HepG2 (cell line): Measurements from ENCODE around the gene ARHGAP5. TPM values are rescaled to one million over a fixed set of nuclear protein-coding genes. Genes with fewer than 3 reads are reported as not detected.

Source experiments
- BCL6 ChIP-seq: IDR thresholded peaks from 2 replicates; pipeline ENCODE4 v1.6.1; 2016; ENCODE audit warnings: missing genetic modification reagents, missing compliant biosample characterization
- FOXC1 ChIP-seq: sonication (generic); formaldehyde crosslinking; IDR thresholded peaks from 2 replicates; pipeline ENCODE4 v1.8.0; 2022; ENCODE audit warnings: mild to moderate bottlenecking, missing genetic modification reagents, borderline replicate concordance
- HNF4A ChIP-seq: sonication (generic); formaldehyde crosslinking; IDR thresholded peaks from 2 replicates; pipeline ENCODE4 v1.4.0; 2020; ENCODE audit warnings: missing genetic modification reagents
- IRF9 ChIP-seq: sonication (generic); formaldehyde crosslinking; IDR thresholded peaks from 2 replicates; pipeline ENCODE4 v1.8.0; 2022; ENCODE audit warnings: missing genetic modification reagents, mild to moderate bottlenecking, borderline replicate concordance
- ISX ChIP-seq: sonication (generic); formaldehyde crosslinking; conservative IDR thresholded peaks from 2 replicates; pipeline ENCODE4 v1.5.0; 2020; ENCODE audit warnings: missing genetic modification reagents
- NAIF1 ChIP-seq: sonication (generic); formaldehyde crosslinking; IDR thresholded peaks from 2 replicates; pipeline ENCODE4 v1.5.0; 2020; ENCODE audit warnings: mild to moderate bottlenecking, missing genetic modification reagents, borderline replicate concordance
- PHF5A ChIP-seq: IDR thresholded peaks from one replicate; pipeline ENCODE4 v1.6.1; 2018; ENCODE audit warnings: low read depth, missing genetic modification reagents; ENCODE audit not compliant: unreplicated experiment
- RBAK ChIP-seq: sonication (generic); formaldehyde crosslinking; IDR thresholded peaks from 2 replicates; pipeline ENCODE4 v1.5.1; 2020; ENCODE audit warnings: mild to moderate bottlenecking, missing genetic modification reagents
- RNF219 ChIP-seq: sonication (generic); formaldehyde crosslinking; IDR thresholded peaks from 2 replicates; pipeline ENCODE4 v1.5.0; 2020; ENCODE audit warnings: mild to moderate bottlenecking, missing genetic modification reagents
- TBX2 ChIP-seq: sonication (generic); formaldehyde crosslinking; IDR thresholded peaks from 2 replicates; pipeline ENCODE4 v1.5.0; 2020; ENCODE audit warnings: missing genetic modification reagents, mild to moderate bottlenecking, borderline replicate concordance
- UBTF ChIP-seq: sonication (generic); formaldehyde crosslinking; IDR thresholded peaks from 2 replicates; pipeline ENCODE4 v1.4.0; 2020; ENCODE audit warnings: mild to moderate bottlenecking, missing genetic modification reagents
- ZBTB1 ChIP-seq: sonication (generic); formaldehyde crosslinking; IDR thresholded peaks from 2 replicates; pipeline ENCODE4 v1.4.0; 2020; ENCODE audit warnings: missing genetic modification reagents, borderline replicate concordance
- ZBTB7B ChIP-seq: sonication (generic); formaldehyde crosslinking; IDR thresholded peaks from 2 replicates; pipeline ENCODE4 v1.4.0; 2020; ENCODE audit warnings: missing genetic modification reagents
- ZFP41 ChIP-seq: sonication (generic); formaldehyde crosslinking; IDR thresholded peaks from 2 replicates; pipeline ENCODE4 v1.4.0; 2020; ENCODE audit warnings: mild to moderate bottlenecking, missing genetic modification reagents, borderline replicate concordance
- ZFY ChIP-seq: sonication (generic); formaldehyde crosslinking; IDR thresholded peaks from 2 replicates; pipeline ENCODE4 v1.4.0; 2020; ENCODE audit warnings: missing genetic modification reagents
- ZMYM4 ChIP-seq: sonication (generic); formaldehyde crosslinking; IDR thresholded peaks from 2 replicates; pipeline ENCODE4 v1.8.1; 2023; ENCODE audit warnings: mild to moderate bottlenecking, missing genetic modification reagents
- ZNF101 ChIP-seq: sonication (generic); formaldehyde crosslinking; IDR thresholded peaks from 2 replicates; pipeline ENCODE4 v1.4.0; 2020; ENCODE audit warnings: mild to moderate bottlenecking, low read depth, missing genetic modification reagents, borderline replicate concordance
- ZNF20 ChIP-seq: sonication (generic); formaldehyde crosslinking; IDR thresholded peaks from 2 replicates; pipeline ENCODE4 v1.4.0; 2020; ENCODE audit warnings: mild to moderate bottlenecking, moderate library complexity, missing genetic modification reagents
- ZNF296 ChIP-seq: sonication (generic); formaldehyde crosslinking; conservative IDR thresholded peaks from 2 replicates; pipeline ENCODE4 v1.5.0; 2020; ENCODE audit warnings: mild to moderate bottlenecking, missing genetic modification reagents
- ZNF337 ChIP-seq: sonication (generic); formaldehyde crosslinking; IDR thresholded peaks from 2 replicates; pipeline ENCODE4 v1.5.1; 2020; ENCODE audit warnings: missing genetic modification reagents, low read depth, mild to moderate bottlenecking, borderline replicate concordance
- ZNF639 ChIP-seq: conservative IDR thresholded peaks from 2 replicates; pipeline ENCODE4 v1.6.1; 2018; ENCODE audit warnings: missing genetic modification reagents
- ZNF749 ChIP-seq: sonication (generic); formaldehyde crosslinking; IDR thresholded peaks from 2 replicates; pipeline ENCODE4 v1.8.0; 2022; ENCODE audit warnings: mild to moderate bottlenecking, missing genetic modification reagents, moderate library complexity, borderline replicate concordance
- polyA plus RNA-seq, 8 experiments: library from polyadenylated mRNA; depleted of rRNA in 3 of 8; stranded (reverse) in 7 of 8; unstranded in 1 of 8; fragments of >200 nt; fragmentation: Illumina TruSeq in 4 of 8; extraction: Trizol in 4 of 8; gene quantifications; 2 replicates each; pipeline versions ENCODE4 v1.2.1 to v1.2.3, GENCODE V29; 2011 to 2016; ENCODE audit warnings: low read depth in 4 of 8, missing spikeins in 1 of 8, mixed read lengths in 1 of 8; ENCODE audit not compliant: insufficient read depth in 1 of 8
- total RNA-seq, 5 experiments: library from RNA; depleted of rRNA; stranded (reverse); fragments of >200 nt; fragmentation: Illumina TruSeq; extraction: Trizol; gene quantifications; 2 replicates each; pipeline ENCODE4 v1.2.3, GENCODE V29; 2016; ENCODE audit warnings: low read depth in 1 of 5

ARHGAP5 gene
- total and polyA plus RNA-seq, 2 of the 13 experiments (the other 11 are each of a cell fraction or from before 2014, with no cell fraction given) = 33.7 to 144 TPM

- TF ChIP-seq RNF219 (no peak), FOXC1 (peak; percentile 97), BCL6 (CRISPR knock-in tag) (no peak), UBTF (CRISPR knock-in tag) (no peak), PHF5A (no peak), IRF9 (CRISPR knock-in tag) (peak; percentile 43; the same call in 1 of the 2 replicates), ZNF20 (CRISPR knock-in tag) (0 out of 2 replicates have a peak, but pooled peaks have one; percentile 3), TBX2 (CRISPR knock-in tag) (peak; percentile 88), ZNF639 (CRISPR knock-in tag) (no peak), ZNF749 (CRISPR knock-in tag) (peak; percentile 51; the same call in 1 of the 2 replicates), ZNF101 (no peak), HNF4A (CRISPR knock-in tag) (no peak; the same call in 1 of the 2 replicates), ZBTB7B (CRISPR knock-in tag) (no peak; the same call in 1 of the 2 replicates), ZBTB1 (CRISPR knock-in tag) (no peak; the same call in 1 of the 2 replicates), ZFP41 (CRISPR knock-in tag) (no peak), ZNF296 (CRISPR knock-in tag) (no peak), ISX (CRISPR knock-in tag) (no peak; the same call in 1 of the 2 replicates), ZNF337 (CRISPR knock-in tag) (0 out of 2 replicates have a peak, but pooled peaks have one; percentile 66), ZMYM4 (CRISPR knock-in tag) (peak; percentile 64), ZFY (CRISPR knock-in tag) (no peak; the same call in 1 of the 2 replicates), NAIF1 (CRISPR knock-in tag) (peak; percentile 80; the same call in 1 of the 2 replicates), RBAK (CRISPR knock-in tag) (no peak)
Measured at GRCh38 chr14:32076278-32077080, 625 bp upstream of the ARHGAP5 start (continued).
